DND-41 (cell line): ENCODE results near the gene KCNH1.

Source experiments
- ATAC-seq: fragments of 200-7000 bp; cut with Tn5 transposase; 3 replicates; pipeline ENCODE4 v1.9.1; 2021; ENCODE audit warnings: low read depth; ENCODE audit not compliant: insufficient read depth
- DNase-seq: peaks from one replicate; pipeline ENCODE4 v3.0.0-alpha.2; 2020
- H2AFZ ChIP-seq: 2 replicates; pipeline ENCODE4 v1.6.0; 2012; ENCODE audit warnings: low read depth, low read length
- H3K27ac ChIP-seq: 2 replicates; pipeline ENCODE4 v1.5.1; 2012; ENCODE audit warnings: low read length, inconsistent platforms
- H3K27me3 ChIP-seq: fragments of 200-600 bp; sonication (generic); 2 replicates; pipeline ENCODE4 v1.6.0; 2012; ENCODE audit warnings: low read length, mild to moderate bottlenecking, inconsistent platforms; ENCODE audit not compliant: insufficient read depth, poor library complexity
- H3K36me3 ChIP-seq: 2 replicates; pipeline ENCODE4 v1.5.1; 2012; ENCODE audit warnings: low read length, inconsistent platforms; ENCODE audit not compliant: insufficient read depth
- H3K4me1 ChIP-seq: 2 replicates; pipeline ENCODE4 v1.5.1; 2012; ENCODE audit warnings: mild to moderate bottlenecking, low read length; ENCODE audit not compliant: insufficient read depth
- H3K4me2 ChIP-seq: 2 replicates; pipeline ENCODE4 v1.6.0; 2012; ENCODE audit warnings: mild to moderate bottlenecking, moderate library complexity, low read length, inconsistent platforms; ENCODE audit not compliant: insufficient read depth
- H3K4me3 ChIP-seq, 2 experiments: fragments of 200-600 bp in 1 of 2; shearing (Covaris generic) in 1 of 2; 2 replicates each; pipeline ENCODE4 v1.5.1; 2012 to 2016; ENCODE audit warnings: inconsistent platforms in 2 of 2, low read length in 2 of 2, mild to moderate bottlenecking in 2 of 2, low read depth in 1 of 2, moderate library complexity in 1 of 2
- H3K79me2 ChIP-seq: 2 replicates; pipeline ENCODE4 v1.6.0; 2012; ENCODE audit warnings: low read length, inconsistent platforms; ENCODE audit not compliant: insufficient read depth
- H3K9ac ChIP-seq: 2 replicates; pipeline ENCODE4 v1.6.0; 2012; ENCODE audit warnings: low read depth, mild to moderate bottlenecking, inconsistent platforms, low read length, moderate library complexity
- H3K9me3 ChIP-seq: 2 replicates; pipeline ENCODE4 v1.5.1; 2012; ENCODE audit warnings: low read length, moderate library complexity, mild to moderate bottlenecking, inconsistent platforms; ENCODE audit not compliant: insufficient read depth, severe bottlenecking
- H4K20me1 ChIP-seq: 2 replicates; pipeline ENCODE4 v1.6.0; 2012; ENCODE audit warnings: low read length; ENCODE audit not compliant: insufficient read depth
- EZH2 ChIP-seq: IDR thresholded peaks from 3 replicates; pipeline ENCODE4 v1.6.1; 2012; ENCODE audit warnings: borderline replicate concordance, low read depth, mild to moderate bottlenecking, moderate library complexity, low read length, inconsistent platforms; ENCODE audit not compliant: severe bottlenecking
- TF ChIP-seq, protein P1 (sequence below): IDR thresholded peaks from 2 replicates; pipeline ENCODE4 v1.5.1; 2012; ENCODE audit warnings: borderline replicate concordance, low read length, moderate library complexity, mild to moderate bottlenecking; ENCODE audit not compliant: poor library complexity, severe bottlenecking; ENCODE audit errors: extremely low read depth

The KCNH1 gene

DNA sequence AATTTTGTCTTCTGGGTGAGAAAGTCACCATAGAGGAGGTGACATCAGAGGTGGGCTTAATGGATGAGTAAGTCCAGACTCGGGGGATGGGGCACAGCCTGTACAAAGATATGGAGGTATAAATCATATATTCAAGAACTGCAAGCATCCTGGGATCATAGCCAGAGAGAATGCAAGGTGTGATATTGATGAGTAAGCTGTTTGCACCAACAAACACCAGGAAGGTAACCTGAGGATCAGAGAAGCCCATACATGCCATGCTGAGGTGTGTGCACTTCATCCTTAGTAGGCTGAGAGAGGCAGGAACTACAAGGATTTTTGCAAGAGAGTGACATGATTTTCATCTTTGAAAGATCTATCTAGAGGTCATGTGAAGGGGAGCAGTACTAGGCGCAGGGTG, 498.8 kb downstream of the KCNH1 start:
- Histone ChIP-seq H4K20me1 (no peaks in the 10 kb centered on the region), H3K79me2 (no peaks in the 10 kb centered on the region), H3K9me3 (no peaks in the 10 kb centered on the region), H3K9ac (no peak overlapping the region), H3K4me1 (no peaks in the 10 kb centered on the region), H3K36me3 (no peaks in the 10 kb centered on the region), H2AFZ (no peak overlapping the region), H3K4me2 (no peak overlapping the region), H3K27me3 (no peaks in the 10 kb centered on the region), H3K27ac (no peak overlapping the region), H3K4me3 (no peak overlapping the region)
- TF ChIP-seq, protein P1, sequence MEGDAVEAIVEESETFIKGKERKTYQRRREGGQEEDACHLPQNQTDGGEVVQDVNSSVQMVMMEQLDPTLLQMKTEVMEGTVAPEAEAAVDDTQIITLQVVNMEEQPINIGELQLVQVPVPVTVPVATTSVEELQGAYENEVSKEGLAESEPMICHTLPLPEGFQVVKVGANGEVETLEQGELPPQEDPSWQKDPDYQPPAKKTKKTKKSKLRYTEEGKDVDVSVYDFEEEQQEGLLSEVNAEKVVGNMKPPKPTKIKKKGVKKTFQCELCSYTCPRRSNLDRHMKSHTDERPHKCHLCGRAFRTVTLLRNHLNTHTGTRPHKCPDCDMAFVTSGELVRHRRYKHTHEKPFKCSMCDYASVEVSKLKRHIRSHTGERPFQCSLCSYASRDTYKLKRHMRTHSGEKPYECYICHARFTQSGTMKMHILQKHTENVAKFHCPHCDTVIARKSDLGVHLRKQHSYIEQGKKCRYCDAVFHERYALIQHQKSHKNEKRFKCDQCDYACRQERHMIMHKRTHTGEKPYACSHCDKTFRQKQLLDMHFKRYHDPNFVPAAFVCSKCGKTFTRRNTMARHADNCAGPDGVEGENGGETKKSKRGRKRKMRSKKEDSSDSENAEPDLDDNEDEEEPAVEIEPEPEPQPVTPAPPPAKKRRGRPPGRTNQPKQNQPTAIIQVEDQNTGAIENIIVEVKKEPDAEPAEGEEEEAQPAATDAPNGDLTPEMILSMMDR, result no peak
- TF ChIP-seq EZH2, result no peak
- DNase-seq (no peak), ATAC-seq (no peak)

DNA sequence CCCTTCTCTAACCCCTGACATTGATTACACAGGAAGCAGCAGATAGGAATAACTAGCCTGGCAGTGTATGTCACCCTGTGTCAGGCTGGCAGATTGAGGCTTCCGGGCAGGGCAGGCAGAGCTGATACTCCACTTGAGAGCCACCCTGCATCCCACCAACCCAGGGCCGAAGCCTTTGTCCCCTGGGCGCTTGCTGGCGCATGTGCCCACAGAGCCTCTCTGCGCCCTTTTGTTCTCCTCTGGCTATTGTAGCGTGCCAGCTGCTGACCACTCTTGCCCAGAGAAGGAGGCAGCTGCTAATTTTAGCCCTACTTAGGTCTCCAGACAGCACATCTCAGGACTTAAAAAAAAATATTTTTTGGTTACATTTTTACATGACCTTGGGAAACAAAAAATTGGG, 500.3 kb downstream of the KCNH1 start:
- H3K9ac ChIP-seq, result no peak overlapping the region
- no peak overlapping the region for H2AFZ ChIP-seq
- H4K20me1 ChIP-seq, result no peaks in the 10 kb centered on the region
- TF ChIP-seq, protein P1, result no peak
- no peak for TF ChIP-seq EZH2
- no peak overlapping the region for H3K27ac ChIP-seq
- H3K9me3 ChIP-seq, result no peaks in the 10 kb centered on the region
- H3K4me2 ChIP-seq, result no peak overlapping the region
- no peak for DNase-seq
- H3K36me3 ChIP-seq, result no peaks in the 10 kb centered on the region
- no peak overlapping the region for H3K4me3 ChIP-seq
- H3K79me2 ChIP-seq, result no peaks in the 10 kb centered on the region
- no peaks in the 10 kb centered on the region for H3K4me1 ChIP-seq
- H3K27me3 ChIP-seq, result no peaks in the 10 kb centered on the region
- ATAC-seq, result no peak

DNA sequence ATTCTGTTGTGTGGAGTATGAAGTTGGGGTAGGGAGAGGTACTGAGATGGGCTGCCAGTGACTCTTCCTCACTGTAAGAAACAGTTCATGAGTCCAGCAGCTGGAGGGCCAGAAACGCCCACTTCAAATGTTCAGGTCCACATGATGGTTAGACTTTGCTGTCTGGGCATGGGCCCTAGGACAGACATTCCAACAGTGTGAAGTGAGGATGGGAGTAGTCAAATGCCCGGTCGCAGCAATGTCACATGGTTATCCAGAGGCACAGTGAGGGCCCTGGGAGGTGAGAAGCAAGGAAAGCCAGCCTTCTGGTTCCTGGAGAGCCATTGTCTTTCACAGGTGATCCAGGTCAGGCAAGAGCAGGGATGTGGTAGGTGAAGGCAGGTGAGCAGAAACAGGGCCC, 500.8 kb downstream of the KCNH1 start:
- H3K27ac ChIP-seq, result no peak overlapping the region
- DNase-seq (no peak), ATAC-seq (no peak)
- H3K36me3 ChIP-seq, result no peaks in the 10 kb centered on the region
- H3K9ac ChIP-seq, result no peak overlapping the region
- no peaks in the 10 kb centered on the region for H3K27me3 ChIP-seq
- H3K79me2 ChIP-seq, result no peaks in the 10 kb centered on the region
- H2AFZ ChIP-seq, result no peak overlapping the region
- no peak overlapping the region for H3K4me3 ChIP-seq
- H3K4me1 ChIP-seq, result no peaks in the 10 kb centered on the region
- H3K4me2 ChIP-seq, result no peak overlapping the region
- H4K20me1 ChIP-seq, result no peaks in the 10 kb centered on the region
- TF ChIP-seq, protein P1, result no peak
- no peak for TF ChIP-seq EZH2
- no peaks in the 10 kb centered on the region for H3K9me3 ChIP-seq

DNA sequence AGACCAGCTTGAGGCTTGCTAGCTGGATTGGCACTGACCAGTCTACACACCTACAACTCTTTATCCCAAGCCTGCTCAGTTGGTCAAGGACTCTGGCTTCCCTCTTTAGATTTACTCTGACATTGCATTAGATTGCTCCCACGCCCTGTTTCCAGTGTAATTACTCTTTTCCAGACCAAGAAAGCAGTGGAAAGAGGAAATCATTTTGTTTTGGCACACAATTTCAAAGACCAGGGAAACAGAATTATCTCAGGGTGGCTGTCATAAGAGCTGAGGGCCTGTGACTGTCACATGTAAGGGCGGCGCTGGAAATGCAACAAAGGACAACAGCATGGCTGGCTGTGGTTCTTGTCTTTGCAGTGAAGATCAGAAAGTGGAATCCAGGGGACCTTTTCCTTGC, 502.5 kb downstream of the KCNH1 start:
- H3K36me3 ChIP-seq, result no peaks in the 10 kb centered on the region
- H3K27me3 ChIP-seq, result no peaks in the 10 kb centered on the region
- TF ChIP-seq, protein P1, result no peak
- no peak for TF ChIP-seq EZH2
- no peaks in the 10 kb centered on the region for H3K4me1 ChIP-seq
- no peaks in the 10 kb centered on the region for H3K9me3 ChIP-seq
- H4K20me1 ChIP-seq, result no peaks in the 10 kb centered on the region
- ATAC-seq (no peak), DNase-seq (no peak)
- no peak overlapping the region for H2AFZ ChIP-seq
- H3K9ac ChIP-seq, result no peak overlapping the region
- no peak overlapping the region for H3K4me2 ChIP-seq
- H3K4me3 ChIP-seq, result no peak overlapping the region
- no peaks in the 10 kb centered on the region for H3K79me2 ChIP-seq
- H3K27ac ChIP-seq, result no peak overlapping the region
